ENCODE results near the gene TMEM161A. TPM values are rescaled to one million over a fixed set of nuclear protein-coding genes. Genes with fewer than 3 reads are reported as not detected.

Gene TMEM161A
- total and polyA plus RNA-seq, 9 of the 15 experiments (the other 6 are each of a cell fraction or from before 2014, with no cell fraction given), result 0.63 to 92.3 (median 38.9) TPM

GRCh38 chr19:19160461-19161035, 22.3 kb upstream of the TMEM161A start:
- H3K4me1 ChIP-seq (replicated peaks in 1 of 2; ENCODE audit: control insufficient read depth in 2 of 2, insufficient read depth in 2 of 2, low read length in 2 of 2), result peaks cover 0 to 5% of the 10 kb centered on the region in 2 experiments; a peak in 1 of 5 replicates
- no peaks in the 10 kb centered on the region for H3K27me3 ChIP-seq (ENCODE audit: control insufficient read depth in 2 of 2, insufficient read depth in 2 of 2, low read length in 2 of 2)
- H3K4me2 ChIP-seq (ENCODE audit: insufficient read depth, low read length), result no peak overlapping the region
- 70% methylated on average over 17 of the region's 26 CpGs for WGBS (ENCODE audit: insufficient coverage, low coverage, missing lambda C conversion rate)
- no peak overlapping the region for H2AFZ ChIP-seq (ENCODE audit: low read depth, low read length)
- TF ChIP-seq ARID1B (IDR thresholded peaks at IDR 0.05) (no peak), ZNF354B (CRISPR knock-in tag; IDR thresholded peaks at IDR 0.05) (no peak), CEBPZ (IDR thresholded peaks at IDR 0.05; ENCODE audit: borderline replicate concordance, low read depth, low read length) (no peak), TGIF2 (CRISPR knock-in tag; IDR thresholded peaks at IDR 0.05) (no peak), ZBTB26 (CRISPR knock-in tag; IDR thresholded peaks at IDR 0.05) (no peak)
- ATAC-seq (no peak), FAIRE-seq (no peak), DNase-seq (ENCODE audit: extremely low read depth in 1 of 4, low spot score in 3 of 4) (no peak)
- ChIA-PET CTCF (ENCODE audit: low intra/inter-chr PET ratio) (no interaction called here), POLR2A (interaction anchor here (0.6 to 1.4 kb wide), 2 partner anchors 8 to 9 kb away, joined by 3 to 5 read pairs; partner anchors contain the start of gene MEF2B)
- in situ Hi-C loops (cut with MboI), result no loop called here
- H3K9me1 ChIP-seq (ENCODE audit: control insufficient read depth, insufficient read depth, low read length), result no peaks in the 10 kb centered on the region
- H3K4me3 ChIP-seq, result no peak overlapping the region
- H3K79me2 ChIP-seq (ENCODE audit: control insufficient read depth, insufficient read depth, low read length), result no peaks in the 10 kb centered on the region
- BruUV-seq (replicated peaks), result no TSS peak
- no peaks in the 10 kb centered on the region for H3K36me3 ChIP-seq (ENCODE audit: control insufficient read depth, insufficient read depth, low read length)
- H3K27ac ChIP-seq (ENCODE audit: extremely low read depth, low read depth, low read length), result no peak overlapping the region
- intact Hi-C loops (cut with micrococcal nuclease), result no loop called here
- no peaks in the 10 kb centered on the region for H4K20me1 ChIP-seq (replicated peaks; ENCODE audit: control insufficient read depth, insufficient read depth, low read length)
- no peaks in the 10 kb centered on the region for H3K9me3 ChIP-seq (replicated peaks; ENCODE audit: control insufficient read depth, insufficient read depth, low read depth, low read length)
- H3K9ac ChIP-seq (ENCODE audit: insufficient read depth in 1 of 2, low read depth in 2 of 2, low read length in 2 of 2), result no peak overlapping the region
